Endothelial cell of hepatic sinusoid (primary cell): ENCODE results near the gene TRPC1.

Experiments used
- in situ Hi-C: cut with HindIII; loops from 2 replicates; pipeline ENCODE4 v1.10.0; 2017; ENCODE audit warnings: low sequenced_read_pairs

Gene TRPC1

GRCh38 chr3:142828703-142829305 lies 105.0 kb downstream of the TRPC1 start:
- in situ Hi-C loops: loop anchor here (25.0 kb wide), 1 partner anchor 158 kb away; no protein-coding TSS in a partner anchor

- in situ Hi-C loops: loop anchor here (25.0 kb wide), 1 partner anchor 150 kb away; no protein-coding TSS in a partner anchor
These were observed 113.7 kb downstream of the TRPC1 start for GRCh38 chr3:142837526-142837925.

GRCh38 chr3:142839831-142840230 lies 116.0 kb downstream of the TRPC1 start:
- in situ Hi-C loops: loop anchor here (25.0 kb wide), 1 partner anchor 147 kb away; no protein-coding TSS in a partner anchor

- in situ Hi-C loops: loop anchor here (25.0 kb wide), 1 partner anchor 143 kb away; no protein-coding TSS in a partner anchor
These were observed 120.6 kb downstream of the TRPC1 start for GRCh38 chr3:142844339-142844977.

- in situ Hi-C loops: loop anchor here (25.0 kb wide), 1 partner anchor 140 kb away; no protein-coding TSS in a partner anchor
These were observed 123.1 kb downstream of the TRPC1 start for GRCh38 chr3:142846779-142847577.

- in situ Hi-C loops: loop anchor here (25.0 kb wide), 1 partner anchor 138 kb away; no protein-coding TSS in a partner anchor
These were observed 125.3 kb downstream of the TRPC1 start for GRCh38 chr3:142849148-142849547.

GRCh38 chr3:142850395-142851023 lies 126.7 kb downstream of the TRPC1 start:
- in situ Hi-C loops: no loop called here

- in situ Hi-C loops: no loop called here
These were observed 128.2 kb downstream of the TRPC1 start for GRCh38 chr3:142852009-142852408.

- in situ Hi-C loops: no loop called here
These were observed 129.7 kb downstream of the TRPC1 start for GRCh38 chr3:142853270-142854168.

GRCh38 chr3:142857056-142857455 lies 133.2 kb downstream of the TRPC1 start:
- in situ Hi-C loops: no loop called here
